ENCODE measurements around the gene ZFYVE21. TPM values are rescaled to one million over a fixed set of nuclear protein-coding genes. Genes with fewer than 3 reads are reported as not detected.
A peak's percentile ranks its signal among the peaks of the same experiment; 100 is the strongest.

The ZFYVE21 gene
- total RNA-seq, 1 donor from 2014 or later: 44.0 TPM

- H3K4me3 Mint-ChIP-seq: no peak overlapping the region
- TF ChIP-seq CTCF (conservative IDR thresholded peaks at IDR 0.05): no peak
- H3K9me3 Mint-ChIP-seq: no peaks in the 10 kb centered on the region
- H3K27me3 Mint-ChIP-seq (ENCODE audit: low read depth): no peaks in the 10 kb centered on the region
- no peaks in the 10 kb centered on the region for H3K36me3 Mint-ChIP-seq (ENCODE audit: low read depth)
- peaks cover 4% of the 10 kb centered on the region for H3K4me1 Mint-ChIP-seq
- no peak for DNase-seq (ENCODE audit: low read depth, low spot score)
- peak overlapping the region; percentile 75 for H3K27ac Mint-ChIP-seq (ENCODE audit: unreplicated experiment)
These were observed 18.7 kb downstream of the ZFYVE21 start for GRCh38 chr14:103734081-103734888.

GRCh38 chr14:103735022-103735421 lies 19.4 kb downstream of the ZFYVE21 start:
- no peak for DNase-seq (ENCODE audit: low read depth, low spot score)
- Mint-ChIP-seq H3K9me3 (no peaks in the 10 kb centered on the region), H3K4me3 (no peak overlapping the region), H3K36me3 (ENCODE audit: low read depth) (no peaks in the 10 kb centered on the region), H3K27me3 (ENCODE audit: low read depth) (no peaks in the 10 kb centered on the region), H3K27ac (ENCODE audit: unreplicated experiment) (peak overlapping the region; percentile 67), H3K4me1 (peaks cover 4% of the 10 kb centered on the region)
- no peak for TF ChIP-seq CTCF (conservative IDR thresholded peaks at IDR 0.05)

GRCh38 chr14:103735439-103735814 lies 19.8 kb downstream of the ZFYVE21 start:
- Mint-ChIP-seq H3K9me3 (no peaks in the 10 kb centered on the region), H3K27me3 (ENCODE audit: low read depth) (no peaks in the 10 kb centered on the region), H3K4me1 (peaks cover 4% of the 10 kb centered on the region), H3K4me3 (no peak overlapping the region), H3K27ac (ENCODE audit: unreplicated experiment) (peak overlapping the region; percentile 67), H3K36me3 (ENCODE audit: low read depth) (no peaks in the 10 kb centered on the region)
- no peak for TF ChIP-seq CTCF (conservative IDR thresholded peaks at IDR 0.05)
- DNase-seq (ENCODE audit: low read depth, low spot score): no peak

GRCh38 chr14:103735815-103736545 lies 20.4 kb downstream of the ZFYVE21 start:
- no peak for DNase-seq (ENCODE audit: low read depth, low spot score)
- Mint-ChIP-seq H3K4me1 (peaks cover 4% of the 10 kb centered on the region), H3K4me3 (no peak overlapping the region), H3K36me3 (ENCODE audit: low read depth) (no peaks in the 10 kb centered on the region), H3K9me3 (no peaks in the 10 kb centered on the region), H3K27ac (ENCODE audit: unreplicated experiment) (no peak overlapping the region), H3K27me3 (ENCODE audit: low read depth) (no peaks in the 10 kb centered on the region)
- TF ChIP-seq CTCF (conservative IDR thresholded peaks at IDR 0.05): no peak

- no peaks in the 10 kb centered on the region for H3K9me3 Mint-ChIP-seq
- no peak overlapping the region for H3K27ac Mint-ChIP-seq (ENCODE audit: unreplicated experiment)
- no peak overlapping the region for H3K4me3 Mint-ChIP-seq
- H3K27me3 Mint-ChIP-seq (ENCODE audit: low read depth): no peaks in the 10 kb centered on the region
- H3K4me1 Mint-ChIP-seq: peaks cover 4% of the 10 kb centered on the region
- no peak for TF ChIP-seq CTCF (conservative IDR thresholded peaks at IDR 0.05)
- no peaks in the 10 kb centered on the region for H3K36me3 Mint-ChIP-seq (ENCODE audit: low read depth)
- DNase-seq (ENCODE audit: low read depth, low spot score): no peak
These were observed 21.2 kb downstream of the ZFYVE21 start for GRCh38 chr14:103736546-103737431.

Measured in neural crest cell (in vitro differentiated cells).